ENCODE results near the gene SOD3.

- TF ChIP-seq CTCF (IDR thresholded peaks at IDR 0.05) (no peak), POLR2A (IDR thresholded peaks at IDR 0.05) (no peak)
Observed at GRCh38 chr4:24764345-24764744, 31.0 kb upstream of the SOD3 start.

All from lower leg skin (tissue), 3 donors.